ENCODE measurements around the gene RGS12. TPM values are rescaled to one million over a fixed set of nuclear protein-coding genes. Genes with fewer than 3 reads are reported as not detected.

RGS12 gene
- total RNA-seq, 1 donor: 26.4 TPM

DNA sequence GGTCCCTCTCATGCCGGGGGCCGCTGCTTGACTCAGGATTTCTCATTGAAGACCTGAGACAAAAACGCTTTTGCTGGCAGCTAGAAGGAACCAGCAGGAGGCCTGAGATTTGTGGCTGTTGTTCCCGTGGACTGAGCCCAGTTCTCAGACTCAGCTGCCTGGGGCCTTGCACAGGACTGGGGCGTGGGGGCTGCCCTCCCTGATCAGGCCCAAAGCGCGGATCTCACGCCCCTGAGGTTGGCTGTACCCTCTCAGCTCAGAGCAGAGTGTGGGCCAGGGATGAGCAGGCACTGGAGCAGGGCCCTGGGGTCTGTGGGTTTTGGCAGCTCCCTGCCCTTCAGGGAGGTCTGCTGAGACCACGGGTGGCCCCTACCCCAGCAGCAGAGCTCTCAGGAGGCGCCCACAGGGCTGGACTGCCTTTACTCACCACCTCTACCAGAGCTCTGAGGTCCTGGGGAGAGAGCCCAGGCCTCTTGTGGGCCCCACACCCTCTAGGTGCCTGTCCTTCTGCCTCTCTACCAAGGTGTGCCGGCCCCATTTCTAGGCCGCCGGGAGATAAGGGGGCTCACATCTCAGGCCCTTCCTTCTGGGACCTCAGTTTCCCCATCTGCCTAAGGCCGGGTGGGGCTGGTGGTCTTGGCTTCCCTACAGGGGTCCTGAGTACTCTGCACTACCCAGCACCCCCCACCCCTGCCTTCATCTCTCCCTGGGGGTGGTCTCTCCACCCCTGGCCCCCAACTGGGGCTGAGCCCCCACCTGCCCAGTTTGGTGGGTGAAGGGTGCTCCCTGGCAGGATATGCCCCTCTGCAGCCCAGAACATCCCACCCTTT is 38.3 kb upstream of the RGS12 start:
- no peak for DNase-seq (ENCODE audit: low read depth in 2 of 3, low spot score in 2 of 3)

DNA sequence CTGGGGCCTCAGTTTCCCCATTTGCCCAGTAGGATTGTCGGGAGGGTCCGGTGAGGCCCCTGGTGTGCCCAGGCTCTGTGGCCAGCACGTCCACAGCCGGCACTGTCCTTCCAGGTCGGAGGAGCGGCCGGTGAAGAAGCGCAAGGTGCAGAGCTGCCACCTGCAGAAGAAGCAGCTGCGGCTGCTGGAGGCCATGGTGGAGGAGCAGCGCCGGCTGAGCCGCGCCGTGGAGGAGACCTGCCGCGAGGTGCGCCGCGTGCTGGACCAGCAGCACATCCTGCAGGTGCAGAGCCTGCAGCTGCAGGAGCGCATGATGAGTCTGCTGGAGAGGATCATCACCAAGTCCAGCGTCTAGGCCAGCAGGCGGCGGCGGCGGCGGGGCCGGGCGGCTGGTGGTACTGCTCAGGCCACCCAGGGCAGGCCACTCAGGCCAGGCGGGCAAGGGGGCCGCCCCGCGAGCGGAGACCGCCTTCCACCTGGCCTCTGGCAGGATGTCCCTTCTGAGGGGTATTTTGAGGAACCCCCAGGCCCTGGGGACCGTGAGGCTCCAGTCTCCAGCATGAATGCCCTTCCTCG is 37.1 kb upstream of the RGS12 start:
- no peak for DNase-seq (ENCODE audit: low read depth in 2 of 3, low spot score in 2 of 3)

GRCh38 chr4:3256230-3257102 is 36.4 kb upstream of the RGS12 start:
- no peak for DNase-seq (ENCODE audit: low read depth in 2 of 3, low spot score in 2 of 3)

- DNase-seq (ENCODE audit: low read depth in 2 of 3, low spot score in 2 of 3): no peak
Measured at GRCh38 chr4:3257103-3257555, 35.7 kb upstream of the RGS12 start.

DNA sequence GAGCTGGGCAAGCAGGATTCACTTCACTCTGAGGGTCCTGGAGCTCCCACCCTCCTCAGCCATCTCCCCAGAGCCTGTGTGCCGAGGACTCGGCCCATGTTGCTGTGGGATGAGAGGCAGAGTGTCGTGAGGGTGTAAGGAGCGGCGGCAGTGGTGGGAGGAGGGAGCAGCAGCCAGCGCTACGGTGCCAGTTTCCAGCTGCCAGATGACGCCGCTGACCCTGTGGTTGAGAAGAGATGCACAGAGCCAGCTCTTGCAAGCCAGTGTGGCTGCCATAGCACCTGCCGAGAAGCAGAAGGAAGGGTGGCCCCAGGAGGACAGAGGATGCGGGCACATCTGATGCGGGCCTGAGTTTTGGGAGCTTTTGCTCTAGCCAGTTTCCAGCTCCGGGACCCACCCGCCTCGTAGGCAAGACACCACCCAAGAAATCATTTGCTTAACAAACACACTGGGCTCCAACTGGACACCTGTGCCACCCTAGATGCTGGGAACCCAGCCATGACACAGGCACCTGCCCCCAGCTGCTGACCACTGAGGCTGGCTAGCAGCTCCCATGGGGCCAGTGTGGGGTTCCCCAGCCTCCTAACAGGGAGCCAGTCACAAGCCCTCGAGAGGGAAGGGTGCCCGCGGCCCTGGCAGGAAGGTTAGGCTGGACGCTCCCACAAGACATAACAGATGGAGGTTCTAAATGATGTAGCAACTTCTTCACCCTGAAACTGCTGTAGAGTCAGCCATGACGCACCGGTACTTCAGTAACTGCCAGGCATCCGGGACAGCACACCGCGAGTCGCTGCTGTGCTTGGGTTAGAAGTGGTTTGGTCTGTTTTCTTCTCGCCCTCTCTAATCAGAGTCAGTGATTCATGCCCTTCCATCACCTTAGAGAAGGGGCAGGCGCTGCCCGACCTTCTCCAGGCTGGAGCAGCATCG is 35.0 kb upstream of the RGS12 start:
- DNase-seq (ENCODE audit: low read depth in 2 of 3, low spot score in 2 of 3): no peak

DNA sequence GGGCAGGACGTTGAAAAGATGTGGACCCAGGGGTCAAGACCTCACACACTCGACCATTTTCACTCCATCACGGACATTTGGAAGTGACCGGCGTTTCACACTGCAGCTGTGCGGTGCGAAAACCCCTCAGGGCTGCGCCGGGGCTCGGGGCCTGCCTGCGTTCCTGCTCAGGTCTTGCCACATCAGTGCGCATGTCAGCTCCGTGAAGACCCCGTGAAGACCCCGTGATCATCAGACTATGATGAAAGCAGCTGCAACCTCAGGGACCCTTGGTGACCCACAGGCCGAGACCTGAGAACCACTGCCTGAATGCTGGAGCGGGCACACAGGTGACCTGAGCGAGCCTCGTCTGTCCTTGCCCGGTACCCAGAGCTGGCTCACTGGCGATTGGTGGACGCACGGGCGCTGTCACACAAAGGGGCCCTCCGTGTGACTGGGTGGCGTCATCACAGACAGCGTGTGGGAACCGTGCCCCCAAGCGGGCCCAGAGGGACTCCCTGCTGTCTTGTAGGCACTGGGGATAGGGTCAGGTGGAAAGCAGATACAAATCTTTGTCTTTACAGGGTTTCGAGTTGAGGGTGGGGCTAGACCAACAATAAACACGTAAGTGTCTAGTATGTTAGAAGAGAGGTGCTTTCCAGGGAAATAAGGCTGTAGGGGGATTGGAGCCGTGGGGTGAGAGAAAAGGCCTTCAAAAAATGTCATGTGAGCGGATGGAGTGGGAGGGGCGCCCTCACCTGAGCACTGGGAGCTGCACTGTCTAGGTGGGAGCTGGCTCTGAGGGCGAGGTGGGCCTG is 31.2 kb upstream of the RGS12 start:
- no peak for DNase-seq (ENCODE audit: low read depth in 2 of 3, low spot score in 2 of 3)

GRCh38 chr4:3262208-3263052 is 30.4 kb upstream of the RGS12 start:
- no peak for DNase-seq (ENCODE audit: low read depth in 2 of 3, low spot score in 2 of 3)

- DNase-seq (ENCODE audit: low read depth in 2 of 3, low spot score in 2 of 3): no peak
Measured at GRCh38 chr4:3263053-3263875, 29.6 kb upstream of the RGS12 start.

DNA sequence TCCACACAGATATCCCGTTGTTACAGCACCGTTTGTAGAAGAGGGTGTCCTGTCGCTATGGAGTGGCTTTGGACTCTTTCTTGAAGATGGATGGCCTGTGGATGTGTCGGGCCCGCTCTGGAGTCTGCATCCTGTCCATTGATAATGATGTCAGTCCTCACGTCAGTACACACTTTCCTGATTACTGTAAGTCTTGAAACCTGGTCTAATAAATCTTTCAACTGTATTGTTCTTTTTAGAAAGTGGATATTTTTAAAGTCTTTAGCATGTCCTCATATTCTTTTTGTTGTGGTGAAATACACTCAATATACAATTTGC is 29.0 kb upstream of the RGS12 start:
- DNase-seq (ENCODE audit: low read depth in 2 of 3, low spot score in 2 of 3): no peak

DNA sequence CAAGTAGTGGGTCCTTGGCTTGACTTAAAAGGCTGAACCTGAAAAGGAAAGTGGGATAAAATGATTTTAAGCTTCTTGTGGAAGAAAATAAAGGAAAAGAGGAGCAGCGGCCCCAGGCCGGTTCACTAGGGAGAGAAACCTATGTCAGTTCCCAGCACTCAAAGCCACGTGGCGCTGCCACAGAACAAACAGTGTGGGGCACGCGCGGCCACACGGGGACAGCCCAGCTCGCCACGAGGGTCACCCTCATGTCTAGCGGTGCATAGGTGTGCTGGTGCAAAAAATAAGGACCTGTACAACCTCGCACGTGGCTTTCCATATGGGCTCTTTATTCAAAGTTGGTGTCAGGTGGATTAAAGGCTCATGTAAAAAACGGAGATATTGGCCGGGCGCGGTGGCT is 26.7 kb upstream of the RGS12 start:
- DNase-seq (ENCODE audit: low read depth in 2 of 3, low spot score in 2 of 3): no peak

GRCh38 chr4:3267576-3268394 is 25.0 kb upstream of the RGS12 start:
- no peak for DNase-seq (ENCODE audit: low read depth in 2 of 3, low spot score in 2 of 3)

GRCh38 chr4:3268395-3269104 is 24.3 kb upstream of the RGS12 start:
- DNase-seq (ENCODE audit: low read depth in 2 of 3, low spot score in 2 of 3): no peak

GRCh38 chr4:3269105-3269927 is 23.5 kb upstream of the RGS12 start:
- no peak for DNase-seq (ENCODE audit: low read depth in 2 of 3, low spot score in 2 of 3)

- DNase-seq (ENCODE audit: low read depth in 2 of 3, low spot score in 2 of 3): no peak
Measured at GRCh38 chr4:3269991-3270611, 22.7 kb upstream of the RGS12 start.

DNA sequence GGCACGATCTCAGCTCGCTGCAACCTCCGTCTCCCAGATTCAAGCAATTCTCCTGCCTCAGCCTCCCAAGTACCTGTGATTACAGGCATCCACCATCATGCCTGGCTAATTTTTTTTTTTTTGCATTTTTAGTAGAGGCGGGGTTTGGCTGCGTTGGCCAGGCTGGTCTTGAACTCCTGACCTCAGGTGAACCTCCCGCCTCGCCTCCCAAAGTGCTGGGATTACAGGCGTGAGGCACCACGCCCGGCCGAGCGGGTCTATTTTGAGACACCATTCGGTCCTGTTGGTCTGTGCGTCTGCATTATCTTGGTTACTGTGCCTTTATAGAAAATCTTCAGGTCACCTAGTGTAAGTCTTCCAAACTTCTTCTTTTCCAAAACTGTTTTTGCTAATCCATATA is 21.7 kb upstream of the RGS12 start:
- DNase-seq (ENCODE audit: low read depth in 2 of 3, low spot score in 2 of 3): no peak
